Measurements from ENCODE around the gene SSBP4.

The SSBP4 gene

GRCh38 chr19:18388100-18388959, 30.9 kb upstream of the SSBP4 start (continued):
- TF ChIP-seq, protein P1, sequence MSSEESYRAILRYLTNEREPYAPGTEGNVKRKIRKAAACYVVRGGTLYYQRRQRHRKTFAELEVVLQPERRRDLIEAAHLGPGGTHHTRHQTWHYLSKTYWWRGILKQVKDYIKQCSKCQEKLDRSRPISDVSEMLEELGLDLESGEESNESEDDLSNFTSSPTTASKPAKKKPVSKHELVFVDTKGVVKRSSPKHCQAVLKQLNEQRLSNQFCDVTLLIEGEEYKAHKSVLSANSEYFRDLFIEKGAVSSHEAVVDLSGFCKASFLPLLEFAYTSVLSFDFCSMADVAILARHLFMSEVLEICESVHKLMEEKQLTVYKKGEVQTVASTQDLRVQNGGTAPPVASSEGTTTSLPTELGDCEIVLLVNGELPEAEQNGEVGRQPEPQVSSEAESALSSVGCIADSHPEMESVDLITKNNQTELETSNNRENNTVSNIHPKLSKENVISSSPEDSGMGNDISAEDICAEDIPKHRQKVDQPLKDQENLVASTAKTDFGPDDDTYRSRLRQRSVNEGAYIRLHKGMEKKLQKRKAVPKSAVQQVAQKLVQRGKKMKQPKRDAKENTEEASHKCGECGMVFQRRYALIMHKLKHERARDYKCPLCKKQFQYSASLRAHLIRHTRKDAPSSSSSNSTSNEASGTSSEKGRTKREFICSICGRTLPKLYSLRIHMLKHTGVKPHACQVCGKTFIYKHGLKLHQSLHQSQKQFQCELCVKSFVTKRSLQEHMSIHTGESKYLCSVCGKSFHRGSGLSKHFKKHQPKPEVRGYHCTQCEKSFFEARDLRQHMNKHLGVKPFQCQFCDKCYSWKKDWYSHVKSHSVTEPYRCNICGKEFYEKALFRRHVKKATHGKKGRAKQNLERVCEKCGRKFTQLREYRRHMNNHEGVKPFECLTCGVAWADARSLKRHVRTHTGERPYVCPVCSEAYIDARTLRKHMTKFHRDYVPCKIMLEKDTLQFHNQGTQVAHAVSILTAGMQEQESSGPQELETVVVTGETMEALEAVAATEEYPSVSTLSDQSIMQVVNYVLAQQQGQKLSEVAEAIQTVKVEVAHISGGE (tag by site-specific recombination; conservative IDR thresholded peaks at IDR 0.05; ENCODE audit: low read depth): peak; percentile 51; the same call in 1 of the 2 replicates
- TF ChIP-seq PRDM6 (tag by site-specific recombination; IDR thresholded peaks at IDR 0.05): no peak
- no peak for TF ChIP-seq PRDM1 (tag by site-specific recombination; IDR thresholded peaks at IDR 0.05)
- TF ChIP-seq ZSCAN30 (tag by site-specific recombination; IDR thresholded peaks at IDR 0.05): peak; percentile 66
- no peak for TF ChIP-seq ZNF416 (tag by site-specific recombination; IDR thresholded peaks at IDR 0.05)
- TF ChIP-seq KLF7 (tag by site-specific recombination; IDR thresholded peaks at IDR 0.05; ENCODE audit: borderline replicate concordance): no peak
- peak; percentile 58 for TF ChIP-seq ZBTB20 (tag by site-specific recombination; IDR thresholded peaks at IDR 0.05)
- TF ChIP-seq ZNF76 (tag by site-specific recombination; IDR thresholded peaks at IDR 0.05; ENCODE audit: borderline replicate concordance, low read depth): peak; percentile 50; the same call in 1 of the 2 replicates
- TF ChIP-seq REPIN1 (tag by site-specific recombination; IDR thresholded peaks at IDR 0.05; ENCODE audit: low read depth): no peak
- no peak for TF ChIP-seq ZNF621 (tag by site-specific recombination; IDR thresholded peaks at IDR 0.05)
- peak; percentile 14; the same call in 1 of the 2 replicates for TF ChIP-seq ZNF843 (tag by site-specific recombination; IDR thresholded peaks at IDR 0.05)
- TF ChIP-seq, protein P2, sequence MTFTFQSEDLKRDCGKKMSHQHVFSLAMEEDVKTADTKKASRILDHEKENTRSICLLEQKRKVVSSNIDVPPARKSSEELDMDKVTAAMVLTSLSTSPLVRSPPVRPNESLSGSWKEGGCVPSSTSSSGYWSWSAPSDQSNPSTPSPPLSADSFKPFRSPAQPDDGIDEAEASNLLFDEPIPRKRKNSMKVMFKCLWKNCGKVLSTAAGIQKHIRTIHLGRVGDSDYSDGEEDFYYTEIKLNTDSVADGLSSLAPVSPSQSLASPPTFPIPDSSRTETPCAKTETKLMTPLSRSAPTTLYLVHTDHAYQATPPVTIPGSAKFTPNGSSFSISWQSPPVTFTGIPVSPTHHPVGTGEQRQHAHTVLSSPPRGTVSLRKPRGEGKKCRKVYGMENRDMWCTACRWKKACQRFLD (tag by site-specific recombination; IDR thresholded peaks at IDR 0.05): no peak
- TF ChIP-seq ZNF510 (tag by site-specific recombination; IDR thresholded peaks at IDR 0.05; ENCODE audit: insufficient replicate concordance): no peak
- TF ChIP-seq ZNF624 (tag by site-specific recombination; IDR thresholded peaks at IDR 0.05): no peak
- TF ChIP-seq, protein P3, sequence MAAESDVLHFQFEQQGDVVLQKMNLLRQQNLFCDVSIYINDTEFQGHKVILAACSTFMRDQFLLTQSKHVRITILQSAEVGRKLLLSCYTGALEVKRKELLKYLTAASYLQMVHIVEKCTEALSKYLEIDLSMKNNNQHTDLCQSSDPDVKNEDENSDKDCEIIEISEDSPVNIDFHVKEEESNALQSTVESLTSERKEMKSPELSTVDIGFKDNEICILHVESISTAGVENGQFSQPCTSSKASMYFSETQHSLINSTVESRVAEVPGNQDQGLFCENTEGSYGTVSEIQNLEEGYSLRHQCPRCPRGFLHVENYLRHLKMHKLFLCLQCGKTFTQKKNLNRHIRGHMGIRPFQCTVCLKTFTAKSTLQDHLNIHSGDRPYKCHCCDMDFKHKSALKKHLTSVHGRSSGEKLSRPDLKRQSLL (tag by site-specific recombination; IDR thresholded peaks at IDR 0.05): no peak
- no peak; the same call in 1 of the 2 replicates for TF ChIP-seq ZNF777 (tag by site-specific recombination; IDR thresholded peaks at IDR 0.05; ENCODE audit: borderline replicate concordance)
- TF ChIP-seq ZNF157 (tag by site-specific recombination; IDR thresholded peaks at IDR 0.05): no peak
- no peak for TF ChIP-seq ZNF776 (tag by site-specific recombination; IDR thresholded peaks at IDR 0.05; ENCODE audit: borderline replicate concordance)
- TF ChIP-seq ZNF138 (tag by site-specific recombination; IDR thresholded peaks at IDR 0.05; ENCODE audit: borderline replicate concordance): no peak
- no peak for TF ChIP-seq SP2 (tag by site-specific recombination; IDR thresholded peaks at IDR 0.05)
- no peak for TF ChIP-seq GLI2 (tag by site-specific recombination; IDR thresholded peaks at IDR 0.05; ENCODE audit: borderline replicate concordance, low read depth)
- TF ChIP-seq ZBTB17 (tag by site-specific recombination; IDR thresholded peaks at IDR 0.05): peak; percentile 81
- no peak; the same call in 1 of the 2 replicates for TF ChIP-seq ZNF701 (tag by site-specific recombination; IDR thresholded peaks at IDR 0.05)
- no peak for TF ChIP-seq ZNF274 (IDR thresholded peaks at IDR 0.05; ENCODE audit: low read length)
- TF ChIP-seq ZNF274 (tag by site-specific recombination; IDR thresholded peaks at IDR 0.05; ENCODE audit: borderline replicate concordance): no peak
- no peak for TF ChIP-seq ZNF626 (tag by site-specific recombination; IDR thresholded peaks at IDR 0.05)
- no peak for TF ChIP-seq ZNF211 (tag by site-specific recombination; IDR thresholded peaks at IDR 0.05; ENCODE audit: low read depth)
- no peak for TF ChIP-seq ZNF548 (tag by site-specific recombination; IDR thresholded peaks at IDR 0.05)
- peak; percentile 100 for TF ChIP-seq ZBTB26 (tag by site-specific recombination; optimal IDR thresholded peaks at IDR 0.05)
